Left colon (tissue), 2 donors: ENCODE measurements around the gene BIRC7. TPM values are rescaled to one million over a fixed set of nuclear protein-coding genes. Genes with fewer than 3 reads are reported as not detected.

Source experiments
- ATAC-seq: fragments of 200-7000 bp; cut with Tn5 transposase; one replicate; pipeline ENCODE4 v1.9.1; 2020; ENCODE audit warnings: mild to moderate bottlenecking, moderate library complexity
- DNase-seq, 2 donors: peaks; one replicate each; pipeline ENCODE4 v3.0.0-alpha.2; 2020
- intact Hi-C, 2 donors: fragments of 100-400 bp; cut with DNase I in 1 of 2; cut with micrococcal nuclease in 1 of 2; formaldehyde crosslinking; loops; one replicate each; pipeline versions ENCODE4 v1.11.2 to v1.14.0; 2022; cut with DNase I, micrococcal nuclease
- microRNA-seq, 2 donors: library from miRNA; unstranded; fragments of <30 nt; microRNA quantifications; one replicate each; pipeline versions ENCODE4 v1.1.0 to v1.2.0, GENCODE V29; 2020
- total RNA-seq, 2 donors: library from RNA; stranded (reverse); fragmentation: NEBNext Ultra II Directional; extraction: Animal tissue kit (Norgen Biotek cat#: 25700); gene quantifications; one replicate each; pipeline ENCODE4 v1.2.1, GENCODE V29; 2021
- donor health status: DM: no; HTN: no; CAD: no.
- donor health status: DM: yes; HTN: yes; CAD: no.

BIRC7 gene
- total RNA-seq, 2 donors from 2014 or later, result 0.25 TPM; not detected in 1

- no peak for DNase-seq
- intact Hi-C loops, result no loop called here
- ATAC-seq, result no peak
These were observed 48.4 kb downstream of the BIRC7 start for GRCh38 chr20:63284083-63284440.

GRCh38 chr20:63284544-63284949 is 48.8 kb downstream of the BIRC7 start:
- DNase-seq (no peak), ATAC-seq (no peak)

GRCh38 chr20:63284981-63285524 is 49.3 kb downstream of the BIRC7 start:
- intact Hi-C loops, result no loop called here
- DNase-seq, result no peak
- no peak for ATAC-seq

More at GRCh38 chr20:63284544-63284949, 48.8 kb downstream of the BIRC7 start:
- intact Hi-C loops, result no loop called here

GRCh38 chr20:63285636-63286615 is 50.2 kb downstream of the BIRC7 start:
- intact Hi-C loops, result no loop called here
- DNase-seq (no peak), ATAC-seq (no peak)

GRCh38 chr20:63286781-63287696 is 51.3 kb downstream of the BIRC7 start:
- DNase-seq (no peak), ATAC-seq (no peak)
- intact Hi-C loops, result no loop called here

GRCh38 chr20:63287697-63288580 is 52.2 kb downstream of the BIRC7 start:
- intact Hi-C loops, result no loop called here
- ATAC-seq, result no peak

GRCh38 chr20:63288581-63289251 is 53.0 kb downstream of the BIRC7 start:
- no peak for DNase-seq
- ATAC-seq, result peak; percentile 3
- intact Hi-C loops, result no loop called here

More at GRCh38 chr20:63287697-63288580, 52.2 kb downstream of the BIRC7 start:
- DNase-seq, result no peak

- peak; percentile 4 for ATAC-seq
- no peak for DNase-seq
- intact Hi-C loops, result no loop called here
These were observed 53.8 kb downstream of the BIRC7 start for GRCh38 chr20:63289311-63290135.

Small RNA genes within 50 kb of the gene (microRNA-seq; reads per million reads assigned to microRNA genes)
- gene MIR3196, result 0 reads per million in 2 donors
- gene MIR4326, result 2.7 to 3.2 reads per million in 2 donors

Other genes starting within 250 kb of the BIRC7 start
- not detected for gene BHLHE23, start 228.9 kb upstream of the BIRC7 start, total RNA-seq
- gene YTHDF1, start 19.8 kb upstream of the BIRC7 start, total RNA-seq, result 10 to 100 TPM; 32.8 to 37.8 TPM
- gene NKAIN4, start 18.6 kb downstream of the BIRC7 start, total RNA-seq, result under 1 TPM in 1 of 2 donors, not detected in 1; 0.27 TPM
- 10 to 100 TPM; 67.4 to 95.2 TPM for gene ARFGAP1, start 36.9 kb downstream of the BIRC7 start, total RNA-seq
- not detected for gene COL20A1, start 57.3 kb downstream of the BIRC7 start, total RNA-seq
- not detected for gene CHRNA4, start 125.4 kb downstream of the BIRC7 start, total RNA-seq
- under 1 TPM; 0.21 to 0.28 TPM for gene KCNQ2, start 236.8 kb downstream of the BIRC7 start, total RNA-seq